ENCODE measurements around the gene PLOD2.

Gene PLOD2

GRCh38 chr3:146020969-146021368, 140.0 kb downstream of the PLOD2 start:
- no peak for TF ChIP-seq CTCF (conservative IDR thresholded peaks at IDR 0.05; ENCODE audit: low read depth, low read length)
- DNase-seq (ENCODE audit: low read depth), result no peak
- H3K4me3 ChIP-seq (ENCODE audit: low read length), result no peak overlapping the region

GRCh38 chr3:146019508-146019907, 141.5 kb downstream of the PLOD2 start:
- DNase-seq (ENCODE audit: low read depth), result no peak
- no peak overlapping the region for H3K4me3 ChIP-seq (ENCODE audit: low read length)
- no peak for TF ChIP-seq CTCF (conservative IDR thresholded peaks at IDR 0.05; ENCODE audit: low read depth, low read length)
